ENCODE data around the gene LIPC. TPM values are rescaled to one million over a fixed set of nuclear protein-coding genes. Genes with fewer than 3 reads are reported as not detected.
A peak's percentile ranks its signal among the peaks of the same experiment; 100 is the strongest.

The LIPC gene
- total RNA-seq, 3 donors from 2014 or later, result 2.3 to 9.3 (median 3.4) TPM

DNA sequence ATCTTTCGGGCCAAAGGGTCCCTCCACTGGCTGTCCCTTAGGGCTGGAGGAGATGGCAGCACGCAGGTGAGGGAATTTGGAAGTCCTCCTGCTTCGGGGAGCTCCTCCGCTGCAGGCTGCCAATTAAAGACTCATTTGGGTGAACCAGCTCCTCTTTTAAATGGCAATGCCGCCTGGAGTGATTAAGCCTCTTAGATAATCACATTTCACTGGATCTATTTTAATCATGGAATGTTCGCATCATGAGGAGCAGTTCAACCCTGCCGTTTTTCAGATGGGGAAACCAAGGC, 117.9 kb downstream of the LIPC start:
- no peaks in the 10 kb centered on the region for H3K36me3 ChIP-seq (ENCODE audit: low read depth)
- no peak for DNase-seq
- peaks cover 17% of the 10 kb centered on the region for H3K4me1 ChIP-seq (ENCODE audit: low read depth)
- H3K9me3 ChIP-seq, result no peaks in the 10 kb centered on the region
- intact Hi-C loops (cut with DNase I, micrococcal nuclease), result loop anchor here in 1 of 2 donors (10.0 kb wide), 1 partner anchor 105 kb away; no protein-coding TSS in a partner anchor
- no peak overlapping the region for H3K4me3 ChIP-seq
- TF ChIP-seq, protein P1, sequence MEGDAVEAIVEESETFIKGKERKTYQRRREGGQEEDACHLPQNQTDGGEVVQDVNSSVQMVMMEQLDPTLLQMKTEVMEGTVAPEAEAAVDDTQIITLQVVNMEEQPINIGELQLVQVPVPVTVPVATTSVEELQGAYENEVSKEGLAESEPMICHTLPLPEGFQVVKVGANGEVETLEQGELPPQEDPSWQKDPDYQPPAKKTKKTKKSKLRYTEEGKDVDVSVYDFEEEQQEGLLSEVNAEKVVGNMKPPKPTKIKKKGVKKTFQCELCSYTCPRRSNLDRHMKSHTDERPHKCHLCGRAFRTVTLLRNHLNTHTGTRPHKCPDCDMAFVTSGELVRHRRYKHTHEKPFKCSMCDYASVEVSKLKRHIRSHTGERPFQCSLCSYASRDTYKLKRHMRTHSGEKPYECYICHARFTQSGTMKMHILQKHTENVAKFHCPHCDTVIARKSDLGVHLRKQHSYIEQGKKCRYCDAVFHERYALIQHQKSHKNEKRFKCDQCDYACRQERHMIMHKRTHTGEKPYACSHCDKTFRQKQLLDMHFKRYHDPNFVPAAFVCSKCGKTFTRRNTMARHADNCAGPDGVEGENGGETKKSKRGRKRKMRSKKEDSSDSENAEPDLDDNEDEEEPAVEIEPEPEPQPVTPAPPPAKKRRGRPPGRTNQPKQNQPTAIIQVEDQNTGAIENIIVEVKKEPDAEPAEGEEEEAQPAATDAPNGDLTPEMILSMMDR (IDR thresholded peaks at IDR 0.05), result no peak
- no peak for ATAC-seq

DNA sequence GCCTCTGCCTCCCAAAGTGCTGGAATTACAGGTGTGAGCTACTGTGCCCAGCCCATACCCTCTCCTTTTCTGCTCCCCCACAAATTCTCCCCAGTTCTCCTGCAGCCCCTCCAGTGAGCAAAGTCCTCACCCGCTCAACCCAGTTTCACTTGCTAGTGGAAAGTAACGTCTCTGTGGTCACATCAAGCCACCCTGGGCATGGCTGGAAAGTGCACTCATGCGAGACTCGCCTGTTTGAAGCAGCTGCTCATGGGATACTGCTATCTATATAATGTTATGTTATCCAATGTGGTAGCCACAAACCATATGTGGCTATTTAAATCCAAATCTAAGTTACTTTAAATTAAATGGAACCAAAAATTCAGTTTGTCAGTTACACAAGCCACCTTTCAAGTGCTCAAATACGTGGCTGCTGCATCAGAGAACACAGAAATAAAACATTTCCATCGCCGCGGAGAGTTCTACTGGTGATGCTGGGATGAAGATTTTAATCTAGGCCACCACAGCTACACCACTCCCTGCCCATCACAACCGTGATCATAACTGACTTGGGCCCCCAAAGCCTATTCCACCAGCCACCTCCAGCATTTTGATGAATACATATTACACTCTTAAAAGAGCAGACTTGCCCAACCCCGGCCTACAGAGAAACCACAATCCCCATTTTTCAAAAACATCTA, 119.4 kb downstream of the LIPC start:
- ATAC-seq (no peak), DNase-seq (no peak)
- Histone ChIP-seq H3K9me3 (no peaks in the 10 kb centered on the region), H3K4me1 (ENCODE audit: low read depth) (peaks cover 25% of the 10 kb centered on the region), H3K36me3 (ENCODE audit: low read depth) (no peaks in the 10 kb centered on the region), H3K4me3 (no peak overlapping the region)
- intact Hi-C loops (cut with DNase I, micrococcal nuclease), result loop anchor here in 1 of 2 donors (10.0 kb wide), 1 partner anchor 106 kb away; no protein-coding TSS in a partner anchor
- TF ChIP-seq, protein P1 (IDR thresholded peaks at IDR 0.05), result no peak

DNA sequence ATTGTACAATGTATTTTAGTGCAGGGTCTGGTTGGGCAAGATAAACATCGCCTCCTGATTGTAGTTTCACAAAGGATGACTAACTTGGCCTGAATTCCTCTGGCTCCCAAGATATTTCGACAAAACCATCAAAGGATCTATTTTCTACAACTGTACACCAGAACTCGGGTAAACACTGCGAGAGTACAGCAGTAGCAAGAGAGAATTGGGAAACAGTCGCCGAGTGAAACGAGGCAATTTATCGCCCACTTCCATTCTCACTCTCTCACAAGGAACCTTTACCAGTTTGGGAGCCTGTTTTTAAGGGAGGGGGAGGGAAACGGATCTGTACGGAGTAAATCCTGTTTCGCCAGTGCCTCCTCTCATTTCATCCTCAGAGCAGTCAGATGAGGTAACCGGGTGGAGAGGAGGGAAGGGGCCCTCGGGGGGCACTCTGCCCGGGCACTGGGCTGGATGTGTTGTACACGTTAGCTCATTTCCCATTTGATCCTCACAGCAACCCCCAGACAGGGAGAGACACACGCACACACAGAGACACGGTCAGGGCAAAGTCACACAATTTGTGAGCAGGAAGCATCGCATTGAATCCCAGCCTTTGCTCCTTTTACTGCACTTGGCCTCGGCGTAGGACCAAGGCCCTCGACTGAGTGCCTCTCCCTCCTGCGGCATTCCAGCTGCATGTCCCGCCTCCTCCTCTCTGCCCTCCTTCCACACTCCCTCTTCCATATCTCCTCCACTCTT, 120.1 kb downstream of the LIPC start:
- ATAC-seq, result peak; percentile 94
- Histone ChIP-seq H3K9me3 (no peaks in the 10 kb centered on the region), H3K4me1 (ENCODE audit: low read depth) (peaks cover 25% of the 10 kb centered on the region), H3K4me3 (no peak overlapping the region), H3K36me3 (ENCODE audit: low read depth) (no peaks in the 10 kb centered on the region)
- DNase-seq, result peak; percentile 80 to 83 (median 82)
- TF ChIP-seq, protein P1 (IDR thresholded peaks at IDR 0.05), result no peak
- intact Hi-C loops (cut with DNase I, micrococcal nuclease), result loop anchor here in 1 of 2 donors (10.0 kb wide), 1 partner anchor 107 kb away; no protein-coding TSS in a partner anchor

GRCh38 chr15:58552505-58553364, 120.9 kb downstream of the LIPC start:
- DNase-seq (no peak), ATAC-seq (no peak)
- H3K36me3 ChIP-seq (ENCODE audit: low read depth), result no peaks in the 10 kb centered on the region
- H3K4me3 ChIP-seq, result no peak overlapping the region
- TF ChIP-seq, protein P1 (IDR thresholded peaks at IDR 0.05), result no peak
- intact Hi-C loops (cut with DNase I, micrococcal nuclease), result loop anchor here in 1 of 2 donors (10.0 kb wide), 1 partner anchor 108 kb away; no protein-coding TSS in a partner anchor
- H3K9me3 ChIP-seq, result no peaks in the 10 kb centered on the region
- H3K4me1 ChIP-seq (ENCODE audit: low read depth), result peaks cover 25% of the 10 kb centered on the region

GRCh38 chr15:58553365-58553918, 121.7 kb downstream of the LIPC start:
- DNase-seq, result no peak
- Histone ChIP-seq H3K36me3 (ENCODE audit: low read depth) (no peaks in the 10 kb centered on the region), H3K4me1 (ENCODE audit: low read depth) (peaks cover 25% of the 10 kb centered on the region), H3K4me3 (no peak overlapping the region), H3K9me3 (no peaks in the 10 kb centered on the region)
- intact Hi-C loops (cut with DNase I, micrococcal nuclease), result loop anchor here in 1 of 2 donors (10.0 kb wide), 1 partner anchor 109 kb away; no protein-coding TSS in a partner anchor
- ATAC-seq, result no peak
- TF ChIP-seq, protein P1 (IDR thresholded peaks at IDR 0.05), result no peak
